GM19324 (cell line): ENCODE data around the gene TENM4.
"Not testable (repeated sequence)": the region's sequence is repeated elsewhere in the genome, so short reads cannot be mapped to it uniquely, and the experiment has no call there.

Experiments used
- ATAC-seq: cut with Tn5 transposase; IDR thresholded peaks from one replicate; pipeline ENCODE4 v1.9.1; 2021; ENCODE audit warnings: mild to moderate bottlenecking, moderate library complexity; ENCODE audit not compliant: unreplicated experiment, low FRiP score

The TENM4 gene

DNA sequence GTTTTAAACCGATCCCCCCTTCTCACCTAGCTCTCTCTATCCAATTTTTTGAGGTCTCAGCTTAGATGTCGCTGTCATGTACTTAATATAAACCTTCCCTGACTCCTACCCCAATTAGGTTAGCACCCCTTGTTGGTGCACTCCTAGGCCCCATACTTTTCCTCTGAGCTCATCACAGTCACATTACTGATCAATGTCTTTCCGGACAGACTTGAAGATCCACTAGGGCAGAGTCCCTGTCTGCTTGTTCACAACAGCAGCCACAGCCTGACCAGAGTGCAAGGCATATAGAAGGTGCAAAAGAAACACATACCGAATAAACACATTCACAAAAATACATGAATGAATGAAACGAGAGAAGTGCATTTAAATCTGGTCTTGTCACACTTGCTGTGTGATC lies 605.2 kb downstream of the TENM4 start:
- ATAC-seq, result no peak

DNA sequence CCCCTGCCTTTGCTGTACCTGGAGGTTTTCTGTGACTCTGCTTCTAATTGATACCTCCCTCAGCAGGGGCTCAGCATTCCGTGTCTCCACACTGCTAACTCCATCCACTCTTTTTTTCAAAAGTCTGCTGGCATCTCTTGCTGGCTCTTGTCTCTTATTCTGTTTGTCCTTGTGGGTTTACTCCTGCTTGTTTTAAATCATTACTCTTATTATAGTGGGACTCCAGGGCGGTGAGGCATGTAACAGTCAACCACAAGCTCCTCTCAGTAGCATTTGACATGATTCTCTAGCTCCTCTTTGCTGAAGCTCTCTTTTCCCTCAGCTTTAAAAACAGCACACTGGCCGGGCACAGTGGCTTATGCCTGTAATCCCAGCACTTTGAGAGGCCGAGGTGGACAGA lies 605.9 kb downstream of the TENM4 start:
- no peak for ATAC-seq

DNA sequence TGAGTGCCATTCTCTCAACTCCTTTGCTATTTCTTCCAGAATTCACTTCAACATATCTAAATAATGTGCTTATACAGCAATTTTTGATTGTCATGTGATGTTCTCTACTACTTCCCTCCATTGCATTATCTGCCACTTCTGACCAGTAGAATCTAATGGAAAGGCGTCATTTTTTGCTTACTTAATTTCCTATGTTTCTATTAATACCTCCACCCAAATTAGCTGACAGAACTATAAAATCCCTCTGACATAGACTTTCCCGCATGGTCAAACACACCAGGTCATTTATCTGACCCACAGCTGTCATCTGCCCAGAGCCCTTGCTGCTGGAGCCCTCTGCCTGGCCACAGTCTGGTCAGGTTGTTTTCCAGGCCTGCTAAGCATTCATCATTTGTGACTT lies 607.6 kb downstream of the TENM4 start:
- ATAC-seq, result no peak

DNA sequence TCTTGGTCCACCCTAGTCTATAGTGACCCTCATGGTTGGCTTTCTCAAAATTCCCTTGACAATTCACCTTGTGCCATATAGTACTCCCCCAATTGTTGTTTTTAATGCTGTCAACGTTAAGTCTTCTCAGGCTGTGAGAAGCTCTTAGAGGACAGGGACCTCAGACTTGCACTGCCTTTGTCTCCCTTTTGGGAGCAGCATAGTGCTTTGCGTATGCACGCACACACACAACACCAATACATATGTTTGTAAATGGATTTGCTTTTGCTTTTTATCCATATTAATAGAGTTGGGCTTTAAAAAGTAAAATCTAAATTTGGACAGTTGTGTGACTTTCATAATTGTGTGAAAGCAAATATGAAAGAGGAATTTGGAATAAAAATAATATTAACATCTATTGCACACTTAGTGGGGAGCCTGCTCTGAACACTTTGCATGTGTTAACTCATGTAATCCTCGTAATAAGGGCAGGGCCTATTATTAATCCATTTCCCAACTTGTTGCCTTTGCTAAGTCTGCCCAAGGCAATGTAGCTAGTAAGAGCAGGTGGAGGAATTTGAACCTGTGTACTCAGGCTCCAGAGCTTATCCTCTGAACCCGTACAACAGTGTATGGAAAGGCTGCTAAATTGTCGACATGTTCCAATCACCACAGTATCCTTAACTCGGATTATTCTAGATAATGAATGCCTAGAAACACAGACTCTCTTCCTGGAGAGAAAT lies 608.4 kb downstream of the TENM4 start:
- no peak for ATAC-seq

DNA sequence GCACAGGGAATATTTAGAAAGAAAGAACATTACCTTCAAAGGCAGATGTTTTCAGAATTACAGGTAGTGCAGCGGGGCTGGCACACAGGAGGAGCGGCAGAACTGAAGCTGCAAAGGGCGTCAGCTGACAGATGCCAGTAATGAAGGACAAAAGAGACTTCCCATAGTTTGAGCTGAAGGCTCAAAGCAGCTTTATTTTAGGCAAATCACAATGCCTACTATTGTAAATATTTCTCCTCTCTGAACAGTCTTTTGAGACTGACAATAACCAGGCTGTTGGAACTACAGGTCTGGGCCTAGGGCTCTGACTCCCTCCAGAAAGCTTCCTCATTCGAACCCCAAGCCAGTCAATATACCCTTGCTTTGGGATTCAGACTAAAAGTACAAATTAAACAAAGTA lies 609.3 kb downstream of the TENM4 start:
- no peak for ATAC-seq

DNA sequence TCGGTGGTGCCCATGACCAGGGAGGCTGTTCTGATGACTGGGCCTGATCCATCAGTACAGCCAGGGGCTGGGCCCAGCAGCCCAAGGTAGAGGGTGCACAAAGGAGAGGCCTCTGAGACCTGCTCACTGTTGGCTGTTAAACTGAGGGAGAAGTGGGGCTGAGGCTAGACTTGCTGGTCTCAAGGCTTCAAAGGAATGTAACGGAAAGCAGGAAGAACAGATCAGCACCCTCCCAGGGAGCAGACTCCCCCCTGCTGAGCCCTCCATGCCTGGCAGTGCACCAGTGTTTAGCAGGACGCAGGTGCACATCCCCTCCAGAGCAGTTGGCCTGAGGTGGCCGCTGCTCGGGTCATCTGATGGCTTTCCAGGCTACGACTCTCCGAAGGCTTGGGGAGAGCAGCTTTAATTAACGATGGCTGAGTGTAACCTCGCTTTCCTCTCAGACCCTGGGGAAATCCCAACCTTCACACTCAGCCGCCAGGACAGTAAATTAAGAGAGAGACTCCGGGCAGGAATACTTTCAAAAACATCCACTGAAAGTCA lies 610.5 kb downstream of the TENM4 start:
- no peak for ATAC-seq

DNA sequence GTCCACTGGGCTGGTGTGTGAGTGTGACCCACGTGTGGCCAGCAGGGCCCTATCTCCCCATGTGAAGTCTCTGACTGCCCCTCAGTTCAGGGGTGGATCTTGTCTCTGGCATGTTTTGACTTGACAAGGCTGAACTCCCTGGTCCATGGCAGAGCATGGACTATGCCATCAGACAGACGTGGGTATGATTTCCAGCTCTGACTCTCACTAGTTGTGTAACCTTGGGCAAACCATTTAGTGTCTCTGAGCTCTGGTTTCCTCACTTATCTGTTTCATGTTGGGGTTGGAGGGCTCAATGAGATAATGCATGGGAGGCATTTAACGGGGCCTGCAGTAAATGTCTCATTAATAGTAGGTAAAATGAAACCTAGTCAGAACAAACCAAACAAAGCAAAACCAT lies 611.7 kb downstream of the TENM4 start:
- ATAC-seq, result no peak

DNA sequence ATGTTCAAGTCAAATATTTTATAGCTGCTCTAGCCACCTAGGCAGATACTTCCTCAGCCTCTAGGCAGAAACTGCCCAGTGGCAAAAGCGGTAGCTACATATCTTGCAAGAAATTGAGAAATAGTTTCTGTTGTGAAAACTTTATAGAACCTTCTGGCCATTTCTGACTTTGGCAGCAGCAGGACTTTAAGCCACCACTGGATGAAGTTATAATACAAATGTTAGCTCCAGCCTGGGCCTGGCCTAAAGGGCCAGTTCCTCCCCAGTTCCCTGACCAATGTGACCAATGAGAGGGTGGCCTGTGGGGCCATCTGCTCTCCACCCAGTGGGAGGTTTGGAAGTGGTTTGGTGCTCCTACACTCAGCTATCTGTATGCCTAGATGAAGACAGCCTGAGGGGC lies 612.2 kb downstream of the TENM4 start:
- no peak for ATAC-seq

DNA sequence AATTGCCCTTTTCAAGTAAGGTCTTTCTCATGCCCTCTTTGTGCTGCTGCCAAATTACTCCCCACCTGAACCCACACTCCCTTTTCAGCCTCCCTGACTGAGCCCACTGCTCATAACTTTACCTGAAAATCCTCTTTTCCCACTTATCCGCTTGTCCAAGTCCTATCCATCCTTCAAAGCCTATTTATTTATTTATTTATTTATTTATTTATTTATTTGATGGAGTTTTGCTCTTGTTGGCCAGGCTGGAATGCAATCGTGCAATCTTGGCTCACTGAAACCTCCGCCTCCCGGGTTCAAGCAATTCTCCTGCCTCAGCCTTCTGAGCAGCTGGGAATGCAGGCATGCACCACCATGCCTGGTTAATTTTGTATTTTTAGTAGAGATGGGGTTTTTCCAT lies 613.5 kb downstream of the TENM4 start:
- not testable (repeated sequence) for ATAC-seq

DNA sequence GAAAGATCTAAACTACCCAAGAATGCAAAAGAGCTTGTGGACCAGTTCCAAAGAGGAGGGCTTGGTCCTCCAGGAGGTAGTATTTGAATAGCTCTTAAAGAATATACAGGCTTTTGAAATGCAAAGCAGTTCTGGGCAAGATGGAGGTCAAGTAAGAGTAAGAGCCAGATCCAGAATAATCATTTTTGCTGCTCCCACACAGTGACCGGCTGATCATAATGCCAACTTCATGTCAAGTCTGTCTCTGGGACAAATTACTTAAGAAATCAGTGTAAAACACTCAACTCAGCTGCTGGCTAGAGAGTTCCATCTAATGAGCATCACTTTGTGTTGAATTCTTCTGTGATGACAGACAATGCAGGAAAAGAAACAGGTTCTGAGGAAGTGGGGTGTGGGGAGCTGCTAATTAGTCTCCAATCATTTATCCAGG lies 615.2 kb downstream of the TENM4 start:
- no peak for ATAC-seq

DNA sequence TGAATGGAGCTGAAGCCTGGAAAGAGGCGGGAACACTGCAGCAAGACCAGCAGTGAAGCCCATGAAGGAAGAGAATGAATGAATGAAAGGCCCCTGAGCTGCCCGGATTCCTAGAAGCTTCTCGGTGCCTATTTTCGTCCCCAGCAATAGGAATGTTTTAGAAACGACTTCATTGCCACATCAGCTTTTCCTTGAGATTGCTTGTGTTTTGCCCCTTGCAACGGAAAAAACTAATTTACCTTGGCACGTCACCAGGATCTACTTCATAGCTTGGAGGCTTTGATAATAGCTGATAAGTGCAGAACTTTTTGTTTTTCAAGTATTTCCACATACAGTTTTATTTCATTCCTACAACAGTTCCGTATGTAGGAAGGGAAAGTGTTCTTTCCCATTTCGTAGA lies 617.2 kb downstream of the TENM4 start:
- no peak for ATAC-seq

DNA sequence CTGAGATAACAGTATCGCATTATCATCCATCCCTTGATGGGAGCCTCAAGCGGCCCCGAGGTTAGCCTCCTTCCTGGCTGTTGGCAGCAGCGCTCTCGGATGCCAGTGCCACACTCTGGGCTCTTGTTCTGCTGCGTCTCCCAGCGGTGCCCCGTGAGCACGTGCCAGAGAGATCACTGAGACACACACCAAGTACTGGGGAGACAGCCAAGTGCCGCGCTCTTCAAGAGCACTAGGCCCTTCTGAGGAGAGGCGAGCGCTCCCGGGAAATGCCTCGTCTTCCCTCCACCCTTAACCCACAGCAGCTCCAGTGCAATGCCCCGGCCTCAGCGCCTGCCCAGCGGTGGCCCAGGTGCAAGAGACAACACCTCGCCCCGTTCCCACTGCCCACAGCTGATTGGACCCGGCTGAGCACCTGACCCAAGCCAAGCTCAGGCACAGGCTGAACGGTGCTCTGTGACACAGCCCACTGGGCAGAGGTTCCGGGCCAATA lies 617.9 kb downstream of the TENM4 start:
- no peak for ATAC-seq

DNA sequence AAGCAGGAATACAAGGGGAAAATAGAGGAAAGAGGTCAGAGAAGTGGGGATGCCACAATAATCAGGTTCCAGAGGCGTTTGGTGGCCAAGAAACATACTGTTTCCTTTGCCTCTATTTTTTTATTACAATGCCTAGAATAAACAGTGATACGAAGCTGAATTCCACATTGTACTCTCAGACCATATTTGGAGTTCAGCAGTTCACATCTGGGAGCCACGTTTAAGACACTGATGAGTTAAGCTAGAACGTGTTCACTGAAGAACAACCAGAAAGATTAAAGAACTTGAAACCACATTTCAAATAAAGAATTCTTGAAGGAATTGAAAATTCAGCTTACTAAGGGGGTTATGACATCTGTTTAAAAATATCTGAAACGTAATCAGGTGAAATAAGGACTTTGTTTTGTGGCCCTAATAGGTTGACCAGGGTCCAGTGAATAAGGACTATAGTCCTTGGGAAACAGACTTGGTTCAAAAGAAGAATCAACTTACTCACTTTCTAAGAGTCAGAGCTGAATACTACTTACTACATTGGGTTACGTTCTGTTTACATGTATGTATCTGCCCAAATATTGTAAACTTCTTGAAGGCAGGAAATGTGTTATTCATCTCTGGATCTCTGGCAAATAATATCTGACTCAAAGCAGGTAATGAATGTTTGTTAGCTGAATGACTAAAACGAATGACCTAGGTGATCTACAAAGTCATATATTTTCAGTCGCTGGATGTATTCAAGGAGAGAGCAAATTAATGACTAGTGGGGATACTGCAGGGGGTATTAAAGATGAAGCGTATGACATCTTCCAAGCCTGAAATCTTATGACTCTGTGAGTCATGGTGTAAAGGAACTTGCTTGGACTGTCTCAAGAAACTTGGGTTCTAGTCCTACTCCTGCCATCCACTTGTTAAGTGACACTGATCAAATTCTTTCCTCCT lies 619.2 kb downstream of the TENM4 start:
- no peak for ATAC-seq

DNA sequence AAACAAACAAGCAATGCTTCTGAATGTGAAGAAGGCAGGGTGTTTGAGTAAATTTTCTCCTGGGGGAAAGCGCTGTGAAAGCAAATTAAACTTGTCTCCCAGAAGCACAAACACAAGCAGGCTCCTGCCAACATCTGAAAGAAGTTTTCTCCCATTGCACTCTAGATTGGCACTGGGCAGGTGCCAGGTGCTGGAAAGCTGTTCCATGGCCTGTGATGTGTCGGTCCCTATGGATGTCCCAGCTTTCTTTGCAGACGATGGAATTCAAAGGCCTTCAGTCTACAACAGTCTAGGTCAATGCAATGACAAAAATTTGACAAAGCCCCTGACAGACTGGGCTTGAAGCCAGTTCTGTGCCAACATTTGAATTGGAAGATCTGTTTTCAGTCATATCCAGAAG lies 620.1 kb downstream of the TENM4 start:
- ATAC-seq, result no peak

DNA sequence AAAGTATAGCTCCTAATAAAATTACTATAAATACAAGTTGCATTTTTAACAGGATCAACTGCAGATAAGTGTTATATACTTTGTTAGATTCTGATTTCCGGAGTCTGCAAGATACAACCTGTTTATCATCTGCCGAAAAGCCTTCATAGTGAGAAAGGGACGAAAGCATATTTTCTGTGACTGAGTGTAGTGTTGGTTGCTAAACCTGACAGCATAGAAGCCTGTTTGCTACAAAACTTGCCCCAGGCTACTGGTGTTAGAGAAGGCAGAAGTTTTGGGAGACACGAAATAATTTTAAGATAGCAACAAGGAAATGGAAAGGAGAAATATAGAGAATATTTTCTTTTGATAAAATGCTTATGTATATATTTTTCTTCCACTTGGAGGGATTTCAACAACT lies 622.6 kb downstream of the TENM4 start:
- ATAC-seq, result no peak

DNA sequence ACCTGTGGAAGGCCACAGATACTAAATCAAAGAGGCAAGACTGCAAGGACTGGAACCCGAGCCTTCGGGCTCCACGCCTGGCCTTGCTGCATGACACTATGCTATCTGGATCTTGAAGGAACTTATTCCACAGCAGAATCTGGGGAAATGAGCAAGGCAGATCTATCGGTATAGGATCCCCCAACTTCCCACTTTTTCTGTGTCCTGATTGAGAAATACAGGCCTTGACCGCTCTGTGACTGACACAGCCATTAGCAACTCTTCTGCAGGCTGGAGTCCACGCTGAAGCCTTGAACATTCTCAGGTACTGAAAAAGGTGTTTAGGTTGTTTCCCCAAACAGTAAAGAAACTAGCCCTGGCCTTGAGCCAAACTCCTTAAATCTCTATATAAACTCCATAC lies 625.0 kb downstream of the TENM4 start:
- no peak for ATAC-seq

DNA sequence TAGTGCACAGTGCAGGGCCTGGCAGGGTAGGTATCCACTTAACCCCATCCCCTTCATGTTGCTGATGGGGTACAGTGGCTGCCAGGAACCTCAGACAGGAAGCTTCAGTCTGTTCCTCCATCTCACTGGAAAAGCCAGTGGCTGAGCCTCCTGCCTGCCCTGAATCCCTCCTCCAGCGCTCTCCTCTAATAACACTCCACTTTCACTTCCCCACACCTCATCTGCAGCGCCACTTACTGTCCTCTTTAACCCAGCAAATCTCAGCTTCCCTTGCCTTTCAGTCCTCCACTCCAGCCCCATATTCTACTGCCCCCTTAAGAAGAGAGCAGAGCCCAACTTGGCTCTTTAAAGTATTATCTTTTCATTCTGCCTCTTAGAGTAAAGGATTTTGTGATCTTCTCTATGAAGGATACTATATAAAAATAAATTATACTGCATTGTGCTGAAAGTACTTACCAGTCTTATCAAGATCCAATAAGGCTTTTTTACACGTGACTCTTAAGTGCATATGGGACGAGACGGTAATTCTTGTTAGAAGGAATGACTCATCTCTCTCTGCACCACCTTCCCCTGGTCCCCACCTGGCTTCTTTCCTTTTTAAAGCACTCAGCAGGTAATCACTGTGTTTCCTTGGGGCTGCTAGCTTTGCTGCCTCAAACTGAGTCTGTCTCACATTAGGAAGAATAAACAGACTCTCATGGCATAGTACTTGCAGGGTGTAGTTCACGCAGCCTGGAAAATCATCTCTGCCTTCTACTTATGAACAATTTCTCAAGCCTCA lies 628.1 kb downstream of the TENM4 start:
- ATAC-seq, result no peak

DNA sequence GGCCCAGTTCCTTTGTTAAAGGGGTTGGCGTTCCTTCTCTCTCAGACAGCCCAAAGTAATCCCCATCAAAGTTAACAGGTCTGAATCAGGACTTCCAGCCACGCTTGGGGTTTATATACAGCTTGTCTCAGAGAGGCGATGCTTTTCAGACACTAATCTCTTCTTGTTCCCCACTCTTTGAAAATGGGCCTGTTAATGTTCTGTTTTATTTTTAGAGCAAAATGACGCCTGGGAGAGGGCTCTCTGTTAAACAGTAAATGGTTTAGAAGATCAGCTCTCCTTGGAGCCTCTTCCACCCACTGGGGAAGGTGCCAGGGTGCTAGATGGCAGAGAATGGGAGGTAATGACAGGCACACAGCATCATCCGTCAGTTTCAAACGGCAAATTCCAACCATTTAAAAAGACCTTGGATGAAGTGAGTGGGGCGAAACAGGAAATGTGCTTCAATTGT lies 630.2 kb downstream of the TENM4 start:
- no peak for ATAC-seq

DNA sequence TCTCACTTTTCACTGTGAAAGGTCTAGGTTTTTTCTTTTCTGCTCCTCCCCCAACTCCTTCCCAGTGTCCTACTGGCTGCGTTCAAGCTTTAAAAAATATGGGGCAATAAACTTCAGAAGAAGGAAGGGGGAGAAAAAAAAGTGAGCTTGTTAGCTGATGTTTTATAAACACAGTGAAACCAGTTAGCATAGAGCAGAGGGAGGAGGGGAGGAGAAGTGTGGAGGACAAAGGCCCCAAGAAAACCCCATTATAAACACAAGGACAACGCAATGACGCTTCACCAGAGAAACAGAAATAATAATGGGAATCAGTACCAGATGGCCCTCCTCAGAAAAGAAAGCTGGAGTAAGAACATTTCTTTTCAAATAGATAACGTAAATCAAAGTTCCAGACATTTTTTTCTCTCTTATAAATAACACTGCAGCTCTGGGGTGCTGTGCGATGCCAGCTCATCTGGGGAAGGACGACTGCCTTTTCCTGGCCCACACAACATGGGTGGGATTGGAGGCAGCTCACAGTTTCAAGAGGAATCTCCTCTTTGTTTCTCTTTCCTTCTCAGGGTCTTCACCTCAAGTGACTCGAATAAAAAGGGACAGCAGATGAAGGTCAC lies 630.8 kb downstream of the TENM4 start:
- ATAC-seq, result no peak

DNA sequence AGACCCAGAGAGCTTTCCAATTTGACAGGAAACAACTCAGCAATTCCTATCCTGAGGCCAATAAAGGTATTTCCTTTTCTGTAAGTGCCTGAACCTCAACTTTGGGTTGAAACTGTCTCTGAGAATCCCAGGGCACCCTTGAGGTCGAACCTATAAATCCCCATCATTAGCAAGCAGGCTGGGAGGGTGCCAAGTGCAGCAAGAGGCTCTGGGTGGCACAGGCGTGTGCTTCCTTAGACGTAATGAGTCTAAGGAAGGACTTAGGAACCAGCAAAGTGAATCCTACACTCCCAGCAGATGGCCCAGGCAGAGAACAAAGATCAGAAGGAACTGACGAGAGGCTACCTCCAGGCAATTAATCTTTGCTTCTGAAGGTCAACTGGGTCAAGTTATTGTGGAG lies 631.9 kb downstream of the TENM4 start:
- ATAC-seq, result no peak
